ENCODE data around the gene AKIRIN2. TPM values are rescaled to one million over a fixed set of nuclear protein-coding genes. Genes with fewer than 3 reads are reported as not detected.

The AKIRIN2 gene
- total and polyA plus RNA-seq, 10 of the 15 experiments (the other 5 are each of a cell fraction or from before 2014, with no cell fraction given): 12.7 to 82.2 (median 42.6) TPM

- TF ChIP-seq, protein P1, sequence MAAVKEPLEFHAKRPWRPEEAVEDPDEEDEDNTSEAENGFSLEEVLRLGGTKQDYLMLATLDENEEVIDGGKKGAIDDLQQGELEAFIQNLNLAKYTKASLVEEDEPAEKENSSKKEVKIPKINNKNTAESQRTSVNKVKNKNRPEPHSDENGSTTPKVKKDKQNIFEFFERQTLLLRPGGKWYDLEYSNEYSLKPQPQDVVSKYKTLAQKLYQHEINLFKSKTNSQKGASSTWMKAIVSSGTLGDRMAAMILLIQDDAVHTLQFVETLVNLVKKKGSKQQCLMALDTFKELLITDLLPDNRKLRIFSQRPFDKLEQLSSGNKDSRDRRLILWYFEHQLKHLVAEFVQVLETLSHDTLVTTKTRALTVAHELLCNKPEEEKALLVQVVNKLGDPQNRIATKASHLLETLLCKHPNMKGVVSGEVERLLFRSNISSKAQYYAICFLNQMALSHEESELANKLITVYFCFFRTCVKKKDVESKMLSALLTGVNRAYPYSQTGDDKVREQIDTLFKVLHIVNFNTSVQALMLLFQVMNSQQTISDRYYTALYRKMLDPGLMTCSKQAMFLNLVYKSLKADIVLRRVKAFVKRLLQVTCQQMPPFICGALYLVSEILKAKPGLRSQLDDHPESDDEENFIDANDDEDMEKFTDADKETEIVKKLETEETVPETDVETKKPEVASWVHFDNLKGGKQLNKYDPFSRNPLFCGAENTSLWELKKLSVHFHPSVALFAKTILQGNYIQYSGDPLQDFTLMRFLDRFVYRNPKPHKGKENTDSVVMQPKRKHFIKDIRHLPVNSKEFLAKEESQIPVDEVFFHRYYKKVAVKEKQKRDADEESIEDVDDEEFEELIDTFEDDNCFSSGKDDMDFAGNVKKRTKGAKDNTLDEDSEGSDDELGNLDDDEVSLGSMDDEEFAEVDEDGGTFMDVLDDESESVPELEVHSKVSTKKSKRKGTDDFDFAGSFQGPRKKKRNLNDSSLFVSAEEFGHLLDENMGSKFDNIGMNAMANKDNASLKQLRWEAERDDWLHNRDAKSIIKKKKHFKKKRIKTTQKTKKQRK (IDR thresholded peaks at IDR 0.05; ENCODE audit: low read depth, low read length): no peak
- 0 out of 2 replicates have a peak, but pooled peaks have one; percentile 73 for TF ChIP-seq WRNIP1 (IDR thresholded peaks at IDR 0.05; ENCODE audit: borderline replicate concordance, low read depth, low read length)
These were observed 1.4 kb downstream of the AKIRIN2 start (continued) for GRCh38 chr6:87700397-87701343.

DNA sequence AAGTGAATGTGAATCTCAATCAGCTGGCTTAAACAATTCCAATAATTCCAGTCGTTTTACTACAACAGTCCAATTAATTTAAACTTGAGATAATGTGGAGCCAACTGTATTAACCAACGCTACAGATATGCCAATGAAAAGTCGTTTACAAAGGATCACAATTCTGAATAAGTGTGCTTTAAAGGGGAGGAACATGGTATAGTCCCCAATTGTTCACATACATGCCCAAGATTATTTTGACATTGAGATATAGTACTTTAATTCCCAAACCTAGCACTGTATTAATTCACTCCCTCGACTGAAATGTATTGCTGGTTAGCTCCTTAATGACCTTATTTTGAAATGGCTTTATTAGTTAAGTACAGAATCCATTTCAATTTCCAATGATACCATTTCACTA, 2.5 kb downstream of the AKIRIN2 start:
- no TSS peak for BruUV-seq (replicated peaks)
- ChIA-PET POLR2A (interaction anchor here (0.6 to 3.9 kb wide), 11 partner anchors 11 to 465 kb away, joined by 3 to 28 read pairs (median 4); no protein-coding TSS in a partner anchor), RAD21 (ENCODE audit: unreplicated experiment) (interaction anchor here (0.6 to 4.3 kb wide), 30 partner anchors 8 to 1171 kb away, joined by 3 to 54 read pairs (median 4); partner anchors contain the start of gene SLC35A1), CTCF (interaction anchor here (0.6 to 2.1 kb wide), 13 partner anchors 13 to 1169 kb away, joined by 3 to 11 read pairs (median 4); no protein-coding TSS in a partner anchor), SMC1A (ENCODE audit: uncharacterized antibody, unreplicated experiment) (interaction anchor here (0.9 to 8.9 kb wide), 25 partner anchors 9 to 378 kb away, joined by 3 to 83 read pairs (median 6); no protein-coding TSS in a partner anchor)
- DNase-seq (ENCODE audit: low read depth, low spot score) (no peak), ATAC-seq (no peak), FAIRE-seq (no peak)
- H3K36me3 ChIP-seq (ENCODE audit: control insufficient read depth in 2 of 2, insufficient read depth in 2 of 2, low read length in 1 of 2): peaks cover 0 to 6% of the 10 kb centered on the region in 2 experiments; a peak in 2 of 4 replicates
- in situ Hi-C loops (cut with MboI) (no loop called here), intact Hi-C loops (cut with micrococcal nuclease; ENCODE audit: unreplicated experiment) (loop anchor here (5.0 kb wide), 3 partner anchors 33 to 1173 kb away; no protein-coding TSS in a partner anchor)
- WGBS (ENCODE audit: insufficient coverage, insufficient replicate concordance, low lambda C conversion rate, missing lambda C conversion rate): under 1% methylated on average over 4 of the region's 4 CpGs
- peak overlapping the region; percentile 97 for H3K27ac ChIP-seq (ENCODE audit: control insufficient read depth, insufficient read depth)
- H3K9me3 ChIP-seq (replicated peaks; ENCODE audit: control insufficient read depth, insufficient read depth, low read length): no peaks in the 10 kb centered on the region
- peak overlapping the region; percentile 98 for H3K9ac ChIP-seq (ENCODE audit: control insufficient read depth, insufficient read depth, low read length)
- H3K4me2 ChIP-seq (ENCODE audit: control insufficient read depth, insufficient read depth): peak overlapping the region; percentile 68
- H4K20me1 ChIP-seq (ENCODE audit: control insufficient read depth, insufficient read depth): no peaks in the 10 kb centered on the region
- no peak for TF ChIP-seq IKZF2 (IDR thresholded peaks at IDR 0.05)
- no peak for TF ChIP-seq CHD2 (IDR thresholded peaks at IDR 0.05; ENCODE audit: borderline replicate concordance, low read depth, low read length)
- TF ChIP-seq MYB (IDR thresholded peaks at IDR 0.05; ENCODE audit: borderline replicate concordance, low read depth, low read length): no peak
- TF ChIP-seq IRF4 (IDR thresholded peaks at IDR 0.05; ENCODE audit: low read depth, low read length): no peak
- H3K4me1 ChIP-seq (ENCODE audit: control insufficient read depth, insufficient read depth, low read length): peaks cover 17% of the 10 kb centered on the region
- no peak overlapping the region for H2AFZ ChIP-seq (ENCODE audit: control insufficient read depth, low read depth, low read length)
- no peaks in the 10 kb centered on the region for H3K27me3 ChIP-seq (replicated peaks in 1 of 2; ENCODE audit: control insufficient read depth in 2 of 2, insufficient read depth in 2 of 2, low read length in 1 of 2)
- peaks cover 73% of the 10 kb centered on the region for H3K79me2 ChIP-seq (ENCODE audit: control insufficient read depth, insufficient read depth, low read length)
- peak overlapping the region; percentile 96 for H3K4me3 ChIP-seq

All from GM12878 (cell line).